GDM1 (cell line): ENCODE measurements around the gene ZCCHC14.

ENCODE experiments used
- DNase-seq: peaks from one replicate; lab custom pipeline; 2025; lab: John Stamatoyannopoulos, UW

Gene ZCCHC14

DNA sequence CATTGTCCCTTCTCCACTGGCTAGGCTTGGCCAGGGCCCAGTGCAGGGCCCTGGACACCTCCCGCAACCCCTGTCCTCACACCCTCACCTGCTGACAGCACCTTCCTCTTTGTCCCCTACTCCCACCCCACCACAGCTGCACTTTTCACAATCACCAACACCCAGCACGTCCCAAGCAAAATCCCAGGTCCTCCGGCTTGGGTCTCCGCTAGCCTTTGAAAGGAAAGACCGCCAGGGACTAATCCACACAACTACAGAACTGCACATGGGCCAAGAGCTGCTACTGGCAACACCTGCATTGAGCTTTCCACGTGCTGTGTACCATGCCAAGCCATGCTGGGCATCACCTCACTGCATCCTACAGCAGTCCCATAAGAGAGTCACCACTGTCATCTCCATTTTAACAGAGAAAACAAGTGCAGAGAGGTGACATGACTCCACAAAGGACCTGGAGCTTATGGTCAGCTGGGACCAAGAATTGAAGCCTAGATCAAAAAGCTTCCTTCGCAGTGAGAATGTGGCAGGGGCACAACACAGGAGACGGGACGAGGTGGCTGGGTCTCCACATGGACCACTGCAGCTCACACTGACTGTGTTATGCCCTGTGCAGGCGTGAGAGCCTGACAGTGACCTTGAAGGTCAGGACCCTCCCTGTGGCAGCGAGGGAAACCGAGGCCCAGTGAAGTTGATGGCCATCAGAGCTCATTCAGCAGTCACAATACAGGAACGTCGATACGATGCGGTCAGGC lies 131.8 kb downstream of the ZCCHC14 start:
- DNase-seq, result no peak

DNA sequence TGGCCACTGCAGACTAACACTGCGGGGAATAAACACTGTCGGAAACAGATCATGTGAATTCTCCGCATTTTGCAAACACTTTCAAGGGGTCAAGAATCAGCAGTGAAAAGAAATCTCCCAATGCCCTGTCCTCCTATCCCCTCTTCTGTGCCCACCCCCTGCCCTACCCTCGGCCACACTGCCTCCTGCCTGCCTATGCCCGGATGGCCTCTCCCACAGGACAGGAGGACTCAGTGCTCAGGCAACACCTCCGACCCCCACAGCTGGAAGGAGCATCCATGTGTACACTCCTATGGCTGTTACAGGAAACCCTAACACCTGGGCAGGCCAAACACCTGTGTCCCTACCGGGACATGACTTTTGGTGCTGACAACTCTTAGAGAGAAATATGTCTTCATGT lies 133.7 kb downstream of the ZCCHC14 start:
- DNase-seq, result no peak

DNA sequence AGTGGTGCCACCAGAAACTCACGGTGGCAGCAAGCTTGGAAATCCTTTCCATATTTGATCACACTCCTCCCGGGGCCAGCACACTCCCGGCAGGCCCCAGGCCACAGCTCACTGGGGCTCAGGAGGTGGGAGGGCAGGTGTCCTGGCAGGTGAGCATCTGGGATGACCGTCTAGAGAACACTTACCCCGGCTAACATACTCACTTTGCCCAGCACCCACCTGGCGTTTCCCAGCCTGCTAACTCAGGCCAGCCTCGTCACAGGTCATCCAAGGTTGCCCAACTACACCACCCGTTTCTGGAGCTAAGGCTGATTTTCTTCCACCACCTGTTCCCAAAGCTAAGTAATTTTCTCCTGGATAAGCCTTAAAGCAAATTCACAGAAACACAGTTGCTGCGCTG lies 134.1 kb downstream of the ZCCHC14 start:
- no peak for DNase-seq

DNA sequence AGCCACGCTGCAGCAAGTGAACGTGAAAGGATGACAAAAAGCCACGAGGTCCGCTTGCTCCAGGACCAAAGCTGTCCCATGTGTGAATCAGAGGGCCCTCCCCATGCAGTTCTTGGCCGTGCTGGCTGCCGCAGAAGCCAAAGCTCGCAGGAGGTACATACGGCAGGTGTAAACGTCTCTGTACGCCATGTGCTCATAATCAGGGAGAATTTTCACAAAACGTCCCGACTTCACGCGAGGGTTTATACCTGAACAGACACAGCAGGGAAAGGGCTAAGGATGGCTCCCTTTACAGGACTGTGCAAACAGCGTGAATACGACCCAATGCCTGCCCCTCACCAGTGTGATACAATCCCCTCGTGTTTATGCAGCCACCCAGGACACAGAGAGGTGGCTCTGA lies 134.6 kb downstream of the ZCCHC14 start:
- no peak for DNase-seq

DNA sequence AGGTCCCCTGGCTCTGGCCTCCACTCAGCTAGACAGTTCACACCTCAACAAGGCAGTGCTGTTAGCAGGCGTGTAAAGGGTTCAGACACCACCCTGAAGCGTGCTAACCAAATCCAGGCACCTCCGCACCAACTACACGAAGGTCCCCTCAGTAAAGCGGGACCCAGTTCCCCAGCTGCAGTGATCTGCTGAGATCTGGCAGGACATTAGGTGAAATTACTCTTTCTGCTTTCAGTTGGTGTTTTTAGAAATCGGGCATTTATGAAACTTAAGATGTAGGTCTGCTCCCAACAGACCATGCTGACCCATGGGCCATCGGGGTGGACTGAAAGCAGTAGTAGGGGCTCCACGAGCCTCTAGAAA lies 136.4 kb downstream of the ZCCHC14 start:
- DNase-seq, result no peak
